ENCODE measurements around the gene NRP2.

Gene NRP2

GRCh38 chr2:205780645-205781044 is 98.3 kb downstream of the NRP2 start:
- no peak for DNase-seq (ENCODE audit: low read depth)
- no peak for TF ChIP-seq CTCF (conservative IDR thresholded peaks at IDR 0.05; ENCODE audit: low read length)
- no peak overlapping the region for H3K4me3 ChIP-seq (ENCODE audit: low read length)

- no peak for DNase-seq (ENCODE audit: low read depth)
- H3K4me3 ChIP-seq (ENCODE audit: low read length) = no peak overlapping the region
- TF ChIP-seq CTCF (conservative IDR thresholded peaks at IDR 0.05; ENCODE audit: low read length) = no peak
Measured at GRCh38 chr2:205781244-205781931, 99.1 kb downstream of the NRP2 start.

GRCh38 chr2:205782941-205783340 is 100.6 kb downstream of the NRP2 start:
- no peak overlapping the region for H3K4me3 ChIP-seq (ENCODE audit: low read length)
- no peak for DNase-seq (ENCODE audit: low read depth)
- TF ChIP-seq CTCF (conservative IDR thresholded peaks at IDR 0.05; ENCODE audit: low read length) = no peak

GRCh38 chr2:205783872-205784499 is 101.7 kb downstream of the NRP2 start:
- no peak for DNase-seq (ENCODE audit: low read depth)
- H3K4me3 ChIP-seq (ENCODE audit: low read length) = no peak overlapping the region
- no peak for TF ChIP-seq CTCF (conservative IDR thresholded peaks at IDR 0.05; ENCODE audit: low read length)

- DNase-seq (ENCODE audit: low read depth) = no peak
Measured at GRCh38 chr2:205785507-205786260, 103.4 kb downstream of the NRP2 start.

GRCh38 chr2:205786976-205787375 is 104.7 kb downstream of the NRP2 start:
- H3K4me3 ChIP-seq (ENCODE audit: low read length) = no peak overlapping the region
- DNase-seq (ENCODE audit: low read depth) = no peak
- TF ChIP-seq CTCF (conservative IDR thresholded peaks at IDR 0.05; ENCODE audit: low read length) = no peak

More at GRCh38 chr2:205785507-205786260, 103.4 kb downstream of the NRP2 start:
- no peak overlapping the region for H3K4me3 ChIP-seq (ENCODE audit: low read length)
- no peak for TF ChIP-seq CTCF (conservative IDR thresholded peaks at IDR 0.05; ENCODE audit: low read length)
